Activated T-helper 2 cell treated with anti-CD3 and anti-CD28 coated beads, Interferon-gamma antibody, Interleukin-2, Interleukin-4, amounts not matched to agents 10 μg/mL and 5 μg/mL and 100 μg/mL, durations not matched to agents 14 hours and 24 hours and 36 hours (primary cell): ENCODE measurements around the gene DYNC1LI1. TPM values are rescaled to one million over a fixed set of nuclear protein-coding genes. Genes with fewer than 3 reads are reported as not detected.
"Not testable (repeated sequence)": the region's sequence is repeated elsewhere in the genome, so short reads cannot be mapped to it uniquely, and the experiment has no call there.

ENCODE experiments used
- DNase-seq: peaks from one replicate; pipeline ENCODE4 v3.0.0; 2021; ENCODE audit warnings: low spot score
- H3K27ac Mint-ChIP-seq: one replicate; pipeline ENCODE4 v1.8.0; 2021; ENCODE audit warnings: mixed read lengths
- H3K27me3 Mint-ChIP-seq: one replicate; pipeline ENCODE4 v1.8.0; 2021; ENCODE audit warnings: low read depth, mixed read lengths
- H3K36me3 Mint-ChIP-seq: one replicate; pipeline ENCODE4 v1.8.0; 2021; ENCODE audit warnings: low read depth, mixed read lengths
- H3K4me1 Mint-ChIP-seq: one replicate; pipeline ENCODE4 v1.8.0; 2021; ENCODE audit warnings: low read depth, mixed read lengths
- H3K4me3 Mint-ChIP-seq: one replicate; pipeline ENCODE4 v1.8.0; 2021; ENCODE audit warnings: low read depth, mild to moderate bottlenecking, moderate library complexity, mixed read lengths
- H3K9me3 Mint-ChIP-seq: one replicate; pipeline ENCODE4 v1.8.0; 2021; ENCODE audit warnings: mixed read lengths
- intact Hi-C: fragments of 100-400 bp; cut with micrococcal nuclease; formaldehyde crosslinking; loops from one replicate; pipeline ENCODE4 v1.15.1; 2023
- total RNA-seq: library from RNA; stranded (reverse); gene quantifications from 2 replicates; pipeline ENCODE4 v1.2.3, GENCODE V29; 2022

The DYNC1LI1 gene
- total RNA-seq, 1 donor from 2014 or later: 38.2 TPM

- H3K9me3 Mint-ChIP-seq: no peaks in the 10 kb centered on the region
- intact Hi-C loops: no loop called here
- DNase-seq: no peak
- no peak overlapping the region for H3K27ac Mint-ChIP-seq
- H3K4me3 Mint-ChIP-seq: no peak overlapping the region
- peaks cover 9% of the 10 kb centered on the region for H3K36me3 Mint-ChIP-seq
- H3K27me3 Mint-ChIP-seq: no peaks in the 10 kb centered on the region
- H3K4me1 Mint-ChIP-seq: peaks cover 17% of the 10 kb centered on the region
These were observed 19.6 kb downstream of the DYNC1LI1 start for GRCh38 chr3:32551087-32551486.

GRCh38 chr3:32545305-32545704 is 25.4 kb downstream of the DYNC1LI1 start:
- Mint-ChIP-seq H3K27me3 (no peaks in the 10 kb centered on the region), H3K27ac (no peak overlapping the region), H3K36me3 (peaks cover 10% of the 10 kb centered on the region), H3K4me3 (no peak overlapping the region), H3K9me3 (no peaks in the 10 kb centered on the region), H3K4me1 (peaks cover 11% of the 10 kb centered on the region)
- intact Hi-C loops: no loop called here
- no peak for DNase-seq

GRCh38 chr3:32544894-32545293 is 25.8 kb downstream of the DYNC1LI1 start:
- Mint-ChIP-seq H3K4me3 (no peak overlapping the region), H3K36me3 (peaks cover 10% of the 10 kb centered on the region), H3K27ac (no peak overlapping the region), H3K9me3 (no peaks in the 10 kb centered on the region), H3K4me1 (peaks cover 11% of the 10 kb centered on the region), H3K27me3 (no peaks in the 10 kb centered on the region)
- intact Hi-C loops: no loop called here
- no peak for DNase-seq

DNA sequence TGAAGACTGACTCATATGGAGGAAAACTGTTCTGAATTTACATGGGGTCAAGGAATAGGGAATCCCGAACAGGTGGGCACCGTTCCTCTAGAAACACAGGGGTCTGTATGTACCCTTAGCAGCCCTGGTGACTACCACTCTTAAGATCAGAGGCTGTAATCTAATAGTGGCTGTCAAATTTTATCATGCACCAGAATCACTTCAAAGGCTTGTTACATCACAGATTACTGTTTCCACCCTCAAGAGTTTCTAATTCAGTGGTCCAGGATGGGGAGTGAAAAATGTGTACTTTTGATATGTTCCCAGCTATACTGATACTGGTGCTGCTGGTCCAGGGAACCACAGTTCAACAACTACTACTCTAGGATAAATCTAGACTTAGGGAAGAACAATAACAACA is 27.9 kb downstream of the DYNC1LI1 start:
- Mint-ChIP-seq H3K4me3 (no peak overlapping the region), H3K27me3 (no peaks in the 10 kb centered on the region), H3K9me3 (no peaks in the 10 kb centered on the region), H3K36me3 (peaks cover 17% of the 10 kb centered on the region), H3K27ac (no peak overlapping the region), H3K4me1 (peaks cover 11% of the 10 kb centered on the region)
- DNase-seq: no peak
- intact Hi-C loops: no loop called here

GRCh38 chr3:32540899-32541298 is 29.8 kb downstream of the DYNC1LI1 start:
- Mint-ChIP-seq H3K4me1 (peaks cover 11% of the 10 kb centered on the region), H3K36me3 (peaks cover 20% of the 10 kb centered on the region), H3K27me3 (no peaks in the 10 kb centered on the region), H3K27ac (no peak overlapping the region), H3K4me3 (no peak overlapping the region), H3K9me3 (no peaks in the 10 kb centered on the region)
- DNase-seq: no peak
- intact Hi-C loops: no loop called here

DNA sequence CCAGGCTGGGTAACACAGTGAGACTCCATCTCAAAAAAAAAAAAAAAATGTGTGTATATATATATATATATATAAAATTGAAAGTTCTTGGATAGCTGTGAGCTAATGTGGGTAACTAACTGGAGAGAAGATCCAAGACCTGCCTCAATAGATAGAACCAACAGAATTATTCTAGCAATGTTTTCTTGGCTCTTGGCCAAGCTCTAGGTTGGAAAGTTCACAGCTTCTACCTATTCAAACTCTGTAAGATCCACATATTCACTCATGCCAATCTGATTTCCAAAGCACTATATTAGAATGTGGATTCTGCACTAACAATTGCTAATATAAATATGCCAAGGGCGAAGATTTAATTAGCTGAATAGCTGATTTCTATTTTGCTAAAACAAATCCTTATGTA is 38.2 kb downstream of the DYNC1LI1 start:
- Mint-ChIP-seq H3K4me1 (peaks cover 9% of the 10 kb centered on the region), H3K36me3 (peaks cover 58% of the 10 kb centered on the region), H3K9me3 (no peaks in the 10 kb centered on the region), H3K4me3 (no peak overlapping the region), H3K27me3 (no peaks in the 10 kb centered on the region), H3K27ac (no peak overlapping the region)
- intact Hi-C loops: loop anchor here (5.0 kb wide), 1 partner anchor 35 kb away; no protein-coding TSS in a partner anchor
- no peak for DNase-seq

DNA sequence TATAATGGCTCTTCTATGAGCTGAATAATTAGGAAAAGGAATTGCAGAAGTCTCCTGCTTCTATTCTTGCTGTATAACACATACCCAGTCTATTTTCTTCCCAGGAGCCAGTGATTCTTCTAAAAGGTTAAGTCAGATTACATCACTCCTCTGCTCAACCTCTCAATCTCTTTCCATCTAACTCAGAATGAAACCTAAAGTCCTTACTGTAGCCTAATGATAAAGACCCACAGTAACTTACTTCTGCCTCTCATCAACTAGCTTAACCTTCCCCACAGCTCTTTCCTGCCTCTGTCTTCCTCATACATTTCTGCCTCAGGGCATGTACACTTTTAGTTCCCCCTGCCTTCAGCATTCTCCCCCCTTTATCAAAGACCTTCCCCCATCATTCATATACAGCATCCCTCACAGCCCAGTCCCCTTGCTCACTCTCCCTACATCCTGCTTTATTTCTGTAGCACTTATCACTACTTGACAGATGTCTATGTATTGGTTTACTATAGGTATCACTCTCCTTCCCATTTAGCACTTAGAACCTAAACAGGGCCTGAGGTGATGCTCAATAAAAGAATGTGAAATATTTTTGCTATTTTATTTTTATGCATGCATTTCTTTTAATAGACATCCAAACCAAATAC is 39.5 kb downstream of the DYNC1LI1 start:
- H3K4me1 Mint-ChIP-seq: peaks cover 9% of the 10 kb centered on the region
- no peak for DNase-seq
- peaks cover 62% of the 10 kb centered on the region for H3K36me3 Mint-ChIP-seq
- H3K27ac Mint-ChIP-seq: peak overlapping the region; percentile 48
- intact Hi-C loops: loop anchor here (5.0 kb wide), 1 partner anchor 36 kb away; no protein-coding TSS in a partner anchor
- H3K9me3 Mint-ChIP-seq: no peaks in the 10 kb centered on the region
- H3K27me3 Mint-ChIP-seq: no peaks in the 10 kb centered on the region
- H3K4me3 Mint-ChIP-seq: no peak overlapping the region

DNA sequence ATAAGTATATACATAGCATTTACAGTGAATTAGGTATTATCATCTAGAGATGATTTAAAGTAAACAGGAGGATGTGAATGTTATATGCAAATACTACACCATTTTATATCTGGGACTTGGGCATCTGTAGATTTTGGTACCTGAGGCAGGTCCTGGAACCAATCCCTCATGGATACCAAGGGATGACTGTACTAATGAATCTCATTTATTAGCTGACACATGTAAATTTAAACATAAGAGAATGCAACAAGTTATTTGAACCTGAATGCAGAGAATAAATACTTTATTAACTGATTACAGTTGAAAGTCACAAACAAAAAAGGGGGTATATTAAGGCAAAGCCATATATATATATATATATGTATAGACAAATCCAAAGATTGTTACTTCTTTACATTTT is 44.9 kb downstream of the DYNC1LI1 start:
- H3K4me3 Mint-ChIP-seq: no peak overlapping the region
- no peak for DNase-seq
- H3K36me3 Mint-ChIP-seq: peaks cover 43% of the 10 kb centered on the region
- H3K9me3 Mint-ChIP-seq: no peaks in the 10 kb centered on the region
- H3K27ac Mint-ChIP-seq: no peak overlapping the region
- peaks cover 2% of the 10 kb centered on the region for H3K4me1 Mint-ChIP-seq
- intact Hi-C loops: no loop called here
- H3K27me3 Mint-ChIP-seq: no peaks in the 10 kb centered on the region

GRCh38 chr3:32522682-32523081 is 48.0 kb downstream of the DYNC1LI1 start:
- H3K4me3 Mint-ChIP-seq: no peak overlapping the region
- peaks cover 31% of the 10 kb centered on the region for H3K36me3 Mint-ChIP-seq
- H3K4me1 Mint-ChIP-seq: no peaks in the 10 kb centered on the region
- H3K9me3 Mint-ChIP-seq: no peaks in the 10 kb centered on the region
- intact Hi-C loops: no loop called here
- no peak for DNase-seq
- no peak overlapping the region for H3K27ac Mint-ChIP-seq
- H3K27me3 Mint-ChIP-seq: no peaks in the 10 kb centered on the region

DNA sequence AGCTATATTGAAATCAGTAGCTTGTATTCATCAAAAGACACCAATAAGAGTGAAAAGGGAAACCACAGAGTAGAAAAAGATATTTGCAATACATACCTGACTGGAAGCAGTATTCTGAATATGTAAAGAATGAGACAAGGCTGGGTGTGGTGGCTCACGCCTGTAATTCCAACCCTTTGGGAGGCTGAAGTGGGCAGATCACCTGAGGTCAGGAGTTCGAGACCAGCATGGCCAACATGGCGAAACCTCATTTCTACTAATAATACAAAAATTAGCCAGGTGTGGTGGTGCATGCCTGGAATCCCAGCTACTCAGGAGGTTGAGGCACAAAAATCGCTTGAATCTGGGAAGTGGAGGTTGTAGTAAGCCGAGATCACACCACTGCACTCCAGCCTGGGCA is 51.7 kb downstream of the DYNC1LI1 start:
- H3K4me1 Mint-ChIP-seq, intact Hi-C loops, H3K4me3 Mint-ChIP-seq, H3K27me3 Mint-ChIP-seq, H3K9me3 Mint-ChIP-seq, H3K27ac Mint-ChIP-seq, DNase-seq: not testable (repeated sequence)
- H3K36me3 Mint-ChIP-seq: peaks cover 13% of the 10 kb centered on the region

DNA sequence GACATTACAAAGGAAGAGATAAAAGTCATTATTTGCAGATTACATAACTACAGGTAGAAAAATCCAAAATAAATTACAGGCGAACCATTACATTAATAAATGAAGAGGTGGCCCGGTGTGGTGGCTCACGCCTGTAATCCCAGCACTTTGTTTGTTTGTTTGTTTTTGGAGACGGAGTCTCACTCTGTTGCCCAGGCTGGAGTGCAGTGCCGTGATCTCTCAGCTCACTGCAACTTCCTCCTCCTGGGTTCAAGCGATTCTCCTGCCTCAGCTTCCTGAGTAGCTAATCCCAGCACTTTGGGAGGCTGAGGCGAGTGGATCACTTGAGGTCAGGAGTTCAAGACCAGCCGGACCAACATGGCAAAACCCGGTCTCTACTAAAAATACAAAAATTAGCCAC is 53.9 kb downstream of the DYNC1LI1 start:
- H3K4me1 Mint-ChIP-seq, H3K27ac Mint-ChIP-seq, intact Hi-C loops, H3K4me3 Mint-ChIP-seq, H3K36me3 Mint-ChIP-seq, H3K9me3 Mint-ChIP-seq, H3K27me3 Mint-ChIP-seq, DNase-seq: not testable (repeated sequence)

DNA sequence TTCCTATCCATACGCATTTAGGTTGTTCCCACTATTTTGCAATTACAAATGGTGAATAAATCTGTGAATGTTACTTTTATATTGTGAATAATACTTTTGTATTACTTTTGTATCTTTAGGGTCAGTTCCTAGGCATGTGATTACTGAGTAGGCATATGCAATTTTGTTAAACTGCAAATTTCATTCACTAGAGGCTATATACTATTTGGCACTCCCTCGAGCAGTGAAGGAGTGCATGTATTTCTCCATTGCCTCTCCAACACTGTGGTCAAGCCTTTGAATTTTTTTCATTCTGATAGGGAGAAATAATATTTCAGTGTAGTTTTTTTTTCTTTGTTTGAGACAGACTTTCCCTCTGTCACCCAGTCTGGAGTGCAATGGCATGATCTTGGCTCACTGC is 59.7 kb downstream of the DYNC1LI1 start:
- Mint-ChIP-seq H3K27ac (no peak overlapping the region), H3K4me1 (no peaks in the 10 kb centered on the region)
- intact Hi-C loops: loop anchor here (2.0 kb wide), 2 partner anchors 78 to 270 kb away; no protein-coding TSS in a partner anchor

DNA sequence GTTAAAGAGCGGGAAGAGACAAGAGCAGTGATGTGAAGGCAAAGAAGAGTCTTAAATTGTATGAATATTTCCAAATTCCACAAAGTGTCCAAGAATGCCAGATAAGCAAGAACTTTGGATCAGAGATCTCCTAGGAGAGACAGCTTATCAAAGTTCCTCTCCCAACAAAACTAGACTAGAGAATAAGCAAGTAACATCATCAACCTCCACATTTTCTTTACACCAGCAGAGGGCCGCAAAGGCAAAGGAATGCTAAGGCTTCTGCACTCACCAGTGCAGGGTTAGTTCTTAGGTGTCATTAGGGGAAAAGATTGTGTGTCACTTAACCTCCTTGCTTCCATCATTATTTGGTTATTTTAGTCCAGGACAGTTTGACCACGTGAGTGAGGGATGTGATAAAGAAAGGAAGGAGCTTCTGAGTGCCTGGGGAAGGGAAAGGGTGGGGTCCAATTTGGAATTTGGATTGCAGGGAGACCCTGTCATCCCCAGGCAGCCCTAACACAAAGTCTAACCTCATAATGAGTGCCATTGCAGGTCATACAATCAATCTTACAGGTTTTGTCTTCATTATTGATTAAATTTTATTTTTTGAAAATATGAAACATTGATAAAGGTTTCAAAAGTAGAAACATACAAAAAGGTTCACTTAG is 60.5 kb downstream of the DYNC1LI1 start:
- H3K27ac Mint-ChIP-seq: no peak overlapping the region
- H3K4me3 Mint-ChIP-seq: no peak overlapping the region
- H3K9me3 Mint-ChIP-seq: no peaks in the 10 kb centered on the region
- DNase-seq: peak; percentile 51
- no peaks in the 10 kb centered on the region for H3K36me3 Mint-ChIP-seq
- intact Hi-C loops: loop anchor here (1.0 to 2.0 kb wide), 3 partner anchors 79 to 271 kb away; no protein-coding TSS in a partner anchor
- peaks cover 4% of the 10 kb centered on the region for H3K27me3 Mint-ChIP-seq
- no peaks in the 10 kb centered on the region for H3K4me1 Mint-ChIP-seq

More for the DNA sequence above, 59.7 kb downstream of the DYNC1LI1 start:
- no peak for DNase-seq
- H3K36me3 Mint-ChIP-seq: no peaks in the 10 kb centered on the region
- H3K4me3 Mint-ChIP-seq: no peak overlapping the region
- H3K27me3 Mint-ChIP-seq: peaks cover 3% of the 10 kb centered on the region
- H3K9me3 Mint-ChIP-seq: no peaks in the 10 kb centered on the region
